DMS53 (cell line): ENCODE measurements around the gene INPP5D.

Experiments used
- DNase-seq: peaks from one replicate; lab custom pipeline; 2025; lab: John Stamatoyannopoulos, UW

INPP5D gene

DNA sequence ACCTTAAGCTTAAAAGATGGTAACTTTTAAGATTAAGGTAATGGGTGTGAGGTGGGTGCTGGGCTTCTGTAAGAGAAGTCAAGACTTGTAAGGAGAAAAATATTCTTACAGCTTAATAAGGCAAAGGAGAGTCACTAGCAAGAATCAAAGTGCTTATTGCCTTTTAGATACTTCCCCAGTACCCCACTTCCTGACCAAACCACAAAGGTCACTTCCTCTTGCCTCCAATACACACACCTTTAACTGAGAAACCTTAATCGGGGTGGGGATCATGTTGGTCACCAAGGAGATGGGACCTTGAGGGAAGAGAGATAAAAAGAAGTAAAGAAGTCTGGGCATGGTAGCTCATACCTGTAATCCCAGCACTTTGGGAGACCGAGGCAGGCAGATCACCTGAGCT is 180.8 kb downstream of the INPP5D start:
- no peak for DNase-seq

DNA sequence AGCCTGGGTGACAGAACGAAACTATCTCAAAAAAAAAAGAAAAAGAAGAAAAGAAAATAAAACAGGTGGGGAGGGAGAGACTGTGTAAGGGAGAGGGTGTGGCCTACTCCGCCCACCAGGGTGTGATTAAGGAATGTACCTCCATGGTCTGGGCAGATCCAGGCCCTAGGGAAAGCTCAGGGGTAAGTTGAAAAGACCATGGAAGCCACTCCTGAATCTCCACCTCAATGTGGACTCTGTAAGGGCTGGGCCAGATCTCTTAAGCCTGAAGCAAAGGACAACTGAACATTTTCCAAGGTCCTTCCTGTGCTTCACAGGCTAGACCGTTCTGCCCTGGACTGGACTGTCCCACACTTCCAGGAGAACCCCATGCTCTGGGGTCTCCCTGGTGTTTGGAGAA is 181.7 kb downstream of the INPP5D start:
- no peak for DNase-seq

GRCh38 chr2:233242231-233242927 is 182.2 kb downstream of the INPP5D start:
- DNase-seq, result no peak

DNA sequence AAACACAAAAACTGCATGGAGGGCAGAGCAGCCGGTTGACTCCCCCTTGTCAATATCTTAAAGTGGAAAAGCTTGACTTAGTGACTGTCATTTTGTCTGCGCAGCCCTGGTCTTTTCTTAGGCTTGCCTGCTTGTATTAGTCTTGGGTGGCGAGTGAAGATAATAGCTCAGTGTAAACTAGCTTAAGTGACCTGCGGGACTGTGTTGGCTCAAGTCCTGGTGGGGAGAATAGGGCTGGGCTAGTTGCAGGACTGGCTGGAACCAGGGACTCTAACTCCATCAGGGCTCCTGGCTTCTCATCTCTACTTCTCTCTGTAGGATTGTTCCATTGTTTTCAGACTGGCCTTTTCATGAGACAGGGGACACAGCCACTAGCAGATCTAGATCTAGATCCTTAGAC is 183.2 kb downstream of the INPP5D start:
- DNase-seq, result no peak

- no peak for DNase-seq
These were observed 184.7 kb downstream of the INPP5D start for GRCh38 chr2:233244818-233245217.

GRCh38 chr2:233245406-233245805 is 185.3 kb downstream of the INPP5D start:
- DNase-seq, result no peak

- no peak for DNase-seq
These were observed 187.0 kb downstream of the INPP5D start for GRCh38 chr2:233247116-233247515.

GRCh38 chr2:233247744-233248143 is 187.6 kb downstream of the INPP5D start:
- peak; percentile 73 for DNase-seq

DNA sequence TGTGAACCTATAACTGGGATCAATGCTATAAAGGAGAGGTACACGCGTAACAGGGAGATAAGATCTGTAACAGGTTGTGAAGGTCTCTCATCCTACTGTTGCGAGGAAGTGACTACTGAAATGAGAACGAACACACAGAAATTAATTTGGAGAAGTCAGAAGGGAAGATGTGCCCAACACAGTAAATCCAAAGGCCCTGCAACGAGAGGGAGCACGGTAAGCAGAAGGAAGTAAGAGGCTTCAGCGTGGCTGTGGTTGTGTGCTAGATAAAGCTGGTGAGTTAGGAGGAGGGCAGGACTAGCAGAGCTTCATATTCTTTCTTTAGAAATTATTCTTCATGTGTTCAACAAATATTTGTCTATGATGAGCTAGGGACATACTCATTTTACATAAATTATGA is 188.9 kb downstream of the INPP5D start:
- DNase-seq, result no peak

DNA sequence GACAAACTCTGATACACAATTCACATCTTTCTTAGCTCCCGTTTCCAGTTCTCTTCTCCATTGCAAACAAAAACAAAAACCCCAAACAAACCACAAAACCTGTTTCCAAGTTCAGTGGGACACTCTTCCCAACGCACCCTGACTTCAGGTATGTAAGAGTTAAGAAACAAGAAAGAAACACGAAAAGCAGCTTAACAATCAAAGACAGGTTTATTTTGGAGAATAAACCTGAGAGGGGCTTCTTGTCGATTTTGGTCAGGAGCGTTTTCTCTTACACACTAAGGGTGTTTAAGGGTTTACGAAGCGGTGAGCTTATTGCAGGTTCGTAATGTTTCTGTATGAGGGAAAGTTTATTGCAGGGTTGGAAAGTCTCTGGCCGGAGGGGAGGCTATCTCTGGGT is 190.4 kb downstream of the INPP5D start:
- DNase-seq, result no peak

GRCh38 chr2:233250985-233251305 is 190.8 kb downstream of the INPP5D start:
- DNase-seq, result no peak

DNA sequence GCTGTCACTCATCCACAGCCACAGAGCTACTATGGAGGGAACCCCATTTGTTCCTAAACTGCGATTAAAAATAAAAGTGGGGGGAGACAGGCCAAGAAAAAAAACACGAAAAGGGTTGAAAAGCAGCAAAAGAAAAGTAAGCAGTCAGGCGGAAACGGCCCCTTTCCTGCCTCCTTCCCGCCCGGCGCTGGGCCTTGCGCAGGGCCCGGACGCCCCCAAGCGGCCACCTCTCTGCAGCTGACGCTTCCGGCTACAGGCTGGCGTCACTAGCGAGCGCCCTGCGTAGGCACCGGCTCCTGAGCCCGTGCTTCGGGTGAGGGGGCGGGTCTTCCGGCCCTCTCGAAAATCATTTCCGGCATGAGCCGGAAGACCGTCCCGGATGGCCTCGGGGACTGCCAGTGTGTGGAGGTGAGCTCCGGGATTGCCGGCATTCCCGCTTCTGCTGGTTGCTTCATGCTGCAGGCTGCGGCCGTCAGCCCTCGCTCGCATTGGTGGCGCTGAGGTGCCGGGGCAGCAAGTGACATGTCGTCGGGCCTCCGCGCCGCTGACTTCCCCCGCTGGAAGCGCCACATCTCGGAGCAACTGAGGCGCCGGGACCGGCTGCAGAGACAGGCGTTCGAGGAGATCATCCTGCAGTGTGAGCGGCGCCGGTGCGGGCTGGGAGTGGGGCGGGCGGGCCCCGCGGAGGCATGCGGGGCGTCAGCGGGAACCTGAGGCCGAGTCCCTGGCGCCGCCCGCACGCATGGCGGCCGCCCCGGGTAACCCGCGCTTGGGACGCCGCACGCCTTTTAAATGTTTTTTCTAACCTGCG is 191.4 kb downstream of the INPP5D start, which contains the start of gene ATG16L1:
TSS of gene ATG16L1 (plus strand) at position 368 of the 811 bp plus-strand sequence. CDS start at position 523, 155 bp downstream.
- peak; percentile 97 for DNase-seq

DNA sequence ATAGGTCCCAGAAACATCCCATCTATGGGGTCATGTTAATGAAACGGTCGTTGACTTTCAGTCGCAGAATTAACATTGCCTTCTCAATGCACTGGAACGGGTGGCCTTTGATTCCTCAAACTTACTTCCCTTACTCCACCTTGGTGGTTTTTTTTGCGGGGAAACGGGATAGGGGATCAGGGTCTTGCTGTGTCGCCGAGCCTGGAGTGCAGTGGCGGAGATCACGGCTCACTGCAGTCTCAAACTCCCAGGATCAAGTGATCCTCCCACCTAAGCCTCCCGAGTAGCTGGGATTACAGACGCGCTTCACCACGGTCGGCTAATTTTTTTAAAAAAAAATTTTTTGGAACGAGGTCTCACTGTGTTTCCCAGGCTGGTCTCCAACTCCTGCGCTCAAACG is 192.1 kb downstream of the INPP5D start:
- peak; percentile 33 for DNase-seq

GRCh38 chr2:233255151-233255550 is 195.0 kb downstream of the INPP5D start:
- DNase-seq, result no peak

DNA sequence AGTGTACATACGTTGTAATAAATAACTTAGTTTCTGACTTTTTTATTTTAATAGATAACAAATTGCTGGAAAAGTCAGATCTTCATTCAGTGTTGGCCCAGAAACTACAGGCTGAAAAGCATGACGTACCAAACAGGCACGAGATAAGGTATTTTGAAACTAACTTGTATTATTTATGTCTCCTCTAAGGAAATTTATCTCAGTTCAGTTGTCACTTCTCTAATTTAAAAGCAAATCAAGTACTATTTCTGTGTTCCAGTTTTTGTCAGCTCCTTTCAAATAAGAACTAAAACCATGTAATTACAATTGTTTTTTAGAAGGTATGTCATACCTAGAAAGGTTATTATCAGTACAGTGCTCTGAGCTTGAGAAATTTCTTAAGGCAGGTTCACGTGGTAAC is 195.9 kb downstream of the INPP5D start:
- DNase-seq, result no peak
